ENCODE measurements around the gene IGSF11. TPM values are rescaled to one million over a fixed set of nuclear protein-coding genes. Genes with fewer than 3 reads are reported as not detected.

IGSF11 gene, protein sequence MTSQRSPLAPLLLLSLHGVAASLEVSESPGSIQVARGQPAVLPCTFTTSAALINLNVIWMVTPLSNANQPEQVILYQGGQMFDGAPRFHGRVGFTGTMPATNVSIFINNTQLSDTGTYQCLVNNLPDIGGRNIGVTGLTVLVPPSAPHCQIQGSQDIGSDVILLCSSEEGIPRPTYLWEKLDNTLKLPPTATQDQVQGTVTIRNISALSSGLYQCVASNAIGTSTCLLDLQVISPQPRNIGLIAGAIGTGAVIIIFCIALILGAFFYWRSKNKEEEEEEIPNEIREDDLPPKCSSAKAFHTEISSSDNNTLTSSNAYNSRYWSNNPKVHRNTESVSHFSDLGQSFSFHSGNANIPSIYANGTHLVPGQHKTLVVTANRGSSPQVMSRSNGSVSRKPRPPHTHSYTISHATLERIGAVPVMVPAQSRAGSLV
- total RNA-seq = not detected in 2 replicates

DNA sequence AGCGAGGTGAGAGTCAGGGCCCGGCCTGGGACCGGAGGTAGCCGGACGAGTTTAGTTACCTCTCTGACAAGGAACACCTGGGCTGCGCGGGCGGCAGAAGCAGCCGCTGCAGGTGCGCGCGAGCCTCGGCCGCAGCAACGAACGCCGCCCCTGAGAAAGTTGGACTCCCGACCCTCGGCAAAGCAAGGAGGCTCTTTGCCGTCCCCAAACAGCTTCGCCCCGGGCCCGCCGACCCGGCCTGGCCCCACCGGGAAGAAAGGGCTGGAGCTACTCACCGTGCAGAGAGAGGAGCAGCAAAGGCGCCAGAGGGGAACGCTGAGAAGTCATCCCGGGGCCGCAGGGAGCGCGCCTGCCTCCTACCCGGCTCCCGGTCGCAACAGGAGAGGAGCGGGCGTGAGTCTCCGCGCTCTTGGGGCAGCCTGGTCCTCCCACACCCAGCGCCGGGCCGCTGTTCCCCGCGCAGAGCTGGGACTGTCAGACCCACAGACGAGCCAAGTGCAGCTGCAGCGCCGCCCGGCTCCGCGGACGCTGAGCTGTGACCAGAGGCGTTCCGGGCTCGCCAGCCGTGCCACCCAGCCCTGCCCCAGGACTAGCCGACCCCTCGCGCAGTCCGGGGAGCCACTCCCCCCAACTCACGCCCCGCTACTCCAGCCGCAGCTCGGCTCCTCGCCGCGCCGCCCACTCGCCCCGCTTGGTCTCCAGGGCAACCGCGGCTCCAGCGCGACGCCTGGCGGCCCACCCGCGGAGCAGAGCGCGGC is at the start of gene IGSF11:
Gene IGSF11 (minus strand): TSS at position 591 of the 758 bp plus-strand sequence. CDS start 264 bp downstream, at position 327.

Other genes starting within 250 kb of the IGSF11 start
- not detected in 2 replicates for gene TEX55, start 111.3 kb upstream of the IGSF11 start, total RNA-seq
- 2.1 TPM in 1 of 2 replicates, not detected in the other for gene UPK1B, start 138.8 kb upstream of the IGSF11 start, total RNA-seq
- 17.7 and 31.4 TPM in 2 replicates for gene B4GALT4, start 206.0 kb upstream of the IGSF11 start, total RNA-seq

All from pericardium fibroblast (primary cell).